DND-41 (cell line): ENCODE measurements around the gene PDZD11.
"Not testable (repeated sequence)": the region's sequence is repeated elsewhere in the genome, so short reads cannot be mapped to it uniquely, and the experiment has no call there.

Experiments
- ATAC-seq: fragments of 200-7000 bp; cut with Tn5 transposase; 3 replicates; pipeline ENCODE4 v1.9.1; 2021; ENCODE audit warnings: low read depth; ENCODE audit not compliant: insufficient read depth
- DNase-seq: peaks from one replicate; pipeline ENCODE4 v3.0.0-alpha.2; 2020
- H2AFZ ChIP-seq: 2 replicates; pipeline ENCODE4 v1.6.0; 2012; ENCODE audit warnings: low read depth, low read length
- H3K27ac ChIP-seq: 2 replicates; pipeline ENCODE4 v1.5.1; 2012; ENCODE audit warnings: low read length, inconsistent platforms
- H3K27me3 ChIP-seq: fragments of 200-600 bp; sonication (generic); 2 replicates; pipeline ENCODE4 v1.6.0; 2012; ENCODE audit warnings: low read length, mild to moderate bottlenecking, inconsistent platforms; ENCODE audit not compliant: insufficient read depth, poor library complexity
- H3K36me3 ChIP-seq: 2 replicates; pipeline ENCODE4 v1.5.1; 2012; ENCODE audit warnings: low read length, inconsistent platforms; ENCODE audit not compliant: insufficient read depth
- H3K4me1 ChIP-seq: 2 replicates; pipeline ENCODE4 v1.5.1; 2012; ENCODE audit warnings: mild to moderate bottlenecking, low read length; ENCODE audit not compliant: insufficient read depth
- H3K4me2 ChIP-seq: 2 replicates; pipeline ENCODE4 v1.6.0; 2012; ENCODE audit warnings: mild to moderate bottlenecking, moderate library complexity, low read length, inconsistent platforms; ENCODE audit not compliant: insufficient read depth
- H3K4me3 ChIP-seq, 2 experiments: fragments of 200-600 bp in 1 of 2; shearing (Covaris generic) in 1 of 2; 2 replicates each; pipeline ENCODE4 v1.5.1; 2012 to 2016; ENCODE audit warnings: inconsistent platforms in 2 of 2, low read length in 2 of 2, mild to moderate bottlenecking in 2 of 2, low read depth in 1 of 2, moderate library complexity in 1 of 2
- H3K79me2 ChIP-seq: 2 replicates; pipeline ENCODE4 v1.6.0; 2012; ENCODE audit warnings: low read length, inconsistent platforms; ENCODE audit not compliant: insufficient read depth
- H3K9ac ChIP-seq: 2 replicates; pipeline ENCODE4 v1.6.0; 2012; ENCODE audit warnings: low read depth, mild to moderate bottlenecking, inconsistent platforms, low read length, moderate library complexity
- H3K9me3 ChIP-seq: 2 replicates; pipeline ENCODE4 v1.5.1; 2012; ENCODE audit warnings: low read length, moderate library complexity, mild to moderate bottlenecking, inconsistent platforms; ENCODE audit not compliant: insufficient read depth, severe bottlenecking
- H4K20me1 ChIP-seq: 2 replicates; pipeline ENCODE4 v1.6.0; 2012; ENCODE audit warnings: low read length; ENCODE audit not compliant: insufficient read depth
- CTCF ChIP-seq: IDR thresholded peaks from 2 replicates; pipeline ENCODE4 v1.5.1; 2012; ENCODE audit warnings: borderline replicate concordance, low read length, moderate library complexity, mild to moderate bottlenecking; ENCODE audit not compliant: poor library complexity, severe bottlenecking; ENCODE audit errors: extremely low read depth
- EZH2 ChIP-seq: IDR thresholded peaks from 3 replicates; pipeline ENCODE4 v1.6.1; 2012; ENCODE audit warnings: borderline replicate concordance, low read depth, mild to moderate bottlenecking, moderate library complexity, low read length, inconsistent platforms; ENCODE audit not compliant: severe bottlenecking

The PDZD11 gene

GRCh38 chrX:70247252-70247651, 42.5 kb downstream of the PDZD11 start:
- no peak for ATAC-seq
- Histone ChIP-seq H2AFZ (no peak overlapping the region), H3K9me3 (no peaks in the 10 kb centered on the region), H3K36me3 (no peaks in the 10 kb centered on the region), H3K27me3 (no peaks in the 10 kb centered on the region), H3K4me3 (no peak overlapping the region), H3K4me1 (no peaks in the 10 kb centered on the region), H3K79me2 (no peaks in the 10 kb centered on the region), H3K27ac (no peak overlapping the region), H4K20me1 (no peaks in the 10 kb centered on the region), H3K4me2 (no peak overlapping the region), H3K9ac (no peak overlapping the region)
- TF ChIP-seq EZH2: no peak
- no peak for TF ChIP-seq CTCF
- no peak for DNase-seq

GRCh38 chrX:70244881-70245280, 44.8 kb downstream of the PDZD11 start:
- Histone ChIP-seq H3K27me3 (no peaks in the 10 kb centered on the region), H3K4me1 (no peaks in the 10 kb centered on the region), H3K4me3 (no peak overlapping the region), H3K79me2 (no peaks in the 10 kb centered on the region), H3K4me2 (no peak overlapping the region), H4K20me1 (no peaks in the 10 kb centered on the region), H3K27ac (no peak overlapping the region), H2AFZ (no peak overlapping the region), H3K9ac (no peak overlapping the region), H3K9me3 (no peaks in the 10 kb centered on the region), H3K36me3 (no peaks in the 10 kb centered on the region)
- no peak for DNase-seq
- ATAC-seq: no peak
- TF ChIP-seq CTCF: no peak
- no peak for TF ChIP-seq EZH2

- not testable (repeated sequence) for H3K4me1 ChIP-seq, H3K27ac ChIP-seq, H3K4me2 ChIP-seq, H3K27me3 ChIP-seq, H3K4me3 ChIP-seq, H4K20me1 ChIP-seq, H3K9ac ChIP-seq, H3K9me3 ChIP-seq, H3K36me3 ChIP-seq, DNase-seq, ATAC-seq, H2AFZ ChIP-seq, H3K79me2 ChIP-seq
These were observed 46.1 kb downstream of the PDZD11 start for GRCh38 chrX:70243601-70244000.

GRCh38 chrX:70241501-70241900, 48.2 kb downstream of the PDZD11 start:
- Histone ChIP-seq H3K27ac (no peak overlapping the region), H3K27me3 (no peaks in the 10 kb centered on the region), H3K4me2 (no peak overlapping the region), H2AFZ (no peak overlapping the region), H3K9me3 (no peaks in the 10 kb centered on the region), H4K20me1 (no peaks in the 10 kb centered on the region), H3K9ac (no peak overlapping the region), H3K36me3 (no peaks in the 10 kb centered on the region), H3K79me2 (no peaks in the 10 kb centered on the region), H3K4me3 (no peak overlapping the region), H3K4me1 (no peaks in the 10 kb centered on the region)
- no peak for TF ChIP-seq CTCF
- no peak for TF ChIP-seq EZH2
- no peak for DNase-seq
- ATAC-seq: no peak
